DMS79 treated with DMSO at 0.1 percent for 48 hours (cell line): ENCODE data around the gene ANKS1A.
"Not testable (repeated sequence)": the region's sequence is repeated elsewhere in the genome, so short reads cannot be mapped to it uniquely, and the experiment has no call there.

Source experiments
- DNase-seq: peaks from one replicate; lab custom pipeline; 2025; lab: John Stamatoyannopoulos, UW

Gene ANKS1A

GRCh38 chr6:35086282-35086632, 197.2 kb downstream of the ANKS1A start:
- DNase-seq, result no peak

GRCh38 chr6:35086636-35087360, 197.7 kb downstream of the ANKS1A start:
- DNase-seq, result no peak

GRCh38 chr6:35087361-35088280, 198.6 kb downstream of the ANKS1A start:
- DNase-seq, result no peak

GRCh38 chr6:35088281-35089215, 199.5 kb downstream of the ANKS1A start:
- DNase-seq, result no peak

GRCh38 chr6:35089216-35089934, 200.3 kb downstream of the ANKS1A start:
- DNase-seq, result no peak

GRCh38 chr6:35089935-35090505, 201.0 kb downstream of the ANKS1A start:
- no peak for DNase-seq

GRCh38 chr6:35090734-35091133, 201.7 kb downstream of the ANKS1A start:
- no peak for DNase-seq

GRCh38 chr6:35091346-35092083, 202.5 kb downstream of the ANKS1A start:
- no peak for DNase-seq

- no peak for DNase-seq
Observed at GRCh38 chr6:35092362-35093117, 203.5 kb downstream of the ANKS1A start.

GRCh38 chr6:35093118-35093445, 204.0 kb downstream of the ANKS1A start:
- no peak for DNase-seq

- DNase-seq, result no peak
Observed at GRCh38 chr6:35093783-35094182, 204.7 kb downstream of the ANKS1A start.

GRCh38 chr6:35094183-35094582, 205.1 kb downstream of the ANKS1A start:
- DNase-seq, result no peak

- peak; percentile 83 for DNase-seq
Observed at GRCh38 chr6:35096129-35096862, 207.2 kb downstream of the ANKS1A start.

- no peak for DNase-seq
Observed at GRCh38 chr6:35099116-35099515, 210.1 kb downstream of the ANKS1A start.

GRCh38 chr6:35105078-35105477, 216.0 kb downstream of the ANKS1A start:
- no peak for DNase-seq

GRCh38 chr6:35106061-35106460, 217.0 kb downstream of the ANKS1A start:
- DNase-seq, result not testable (repeated sequence)

- not testable (repeated sequence) for DNase-seq
Observed at GRCh38 chr6:35107208-35107607, 218.2 kb downstream of the ANKS1A start.

- not testable (repeated sequence) for DNase-seq
Observed at GRCh38 chr6:35107761-35108160, 218.7 kb downstream of the ANKS1A start.

- DNase-seq, result no peak
Observed at GRCh38 chr6:35108309-35108885, 219.3 kb downstream of the ANKS1A start.
